Esophagus (tissue), 2 donors: ENCODE results near the gene EVI2A. TPM values are rescaled to one million over a fixed set of nuclear protein-coding genes. Genes with fewer than 3 reads are reported as not detected.
"Not testable (repeated sequence)": the region's sequence is repeated elsewhere in the genome, so short reads cannot be mapped to it uniquely, and the experiment has no call there.

Source experiments
- H3K27ac ChIP-seq, 2 donors: one replicate each; pipeline ENCODE4 v1.5.1; 2013; ENCODE audit warnings: low read depth in 2 of 2, mild to moderate bottlenecking in 2 of 2, inconsistent platforms in 1 of 2, low read length in 1 of 2, moderate library complexity in 1 of 2
- H3K27me3 ChIP-seq, 2 donors: one replicate each; pipeline ENCODE4 v1.6.1; 2013; ENCODE audit warnings: low read length in 2 of 2, control low read depth in 1 of 2, mild to moderate bottlenecking in 1 of 2; ENCODE audit not compliant: insufficient read depth in 2 of 2, control insufficient read depth in 1 of 2
- H3K36me3 ChIP-seq, 2 donors: one replicate each; pipeline ENCODE4 v1.6.1; 2013; ENCODE audit warnings: low read length in 1 of 2; ENCODE audit not compliant: control insufficient read depth in 2 of 2, insufficient read depth in 2 of 2
- H3K4me1 ChIP-seq, 2 donors: one replicate each; pipeline ENCODE4 v1.6.1; 2013; ENCODE audit warnings: low read length in 1 of 2; ENCODE audit not compliant: control insufficient read depth in 2 of 2, insufficient read depth in 2 of 2
- H3K4me3 ChIP-seq, 2 donors: one replicate each; pipeline ENCODE4 v1.5.1; 2013; ENCODE audit warnings: low read length in 2 of 2, mild to moderate bottlenecking in 2 of 2, low read depth in 1 of 2, moderate library complexity in 1 of 2
- H3K9me3 ChIP-seq, 2 donors: one replicate each; pipeline ENCODE4 v1.6.1; 2013; ENCODE audit warnings: mild to moderate bottlenecking in 2 of 2, low read depth in 1 of 2, low read length in 1 of 2, moderate library complexity in 1 of 2; ENCODE audit not compliant: control insufficient read depth in 2 of 2, insufficient read depth in 1 of 2
- WGBS, 2 donors: extraction: QIAGEN DNeasy Blood & Tissue Kit; methylation state at CpG; one replicate each; pipeline ENCODE4 v1.1.7; 2013; 5-methylcytosine and 5-hydroxymethylcytosine counted together
- polyA plus RNA-seq, 2 donors: library from polyadenylated mRNA; stranded (reverse); fragments of 200-250 nt; gene quantifications; one replicate each; pipeline ENCODE4 v1.2.3, GENCODE V29; 2013
- donor health status: healthy with polysubstance abuse.
- donor health status: Bipolar disorder and iron deficiency.

EVI2A gene, protein sequence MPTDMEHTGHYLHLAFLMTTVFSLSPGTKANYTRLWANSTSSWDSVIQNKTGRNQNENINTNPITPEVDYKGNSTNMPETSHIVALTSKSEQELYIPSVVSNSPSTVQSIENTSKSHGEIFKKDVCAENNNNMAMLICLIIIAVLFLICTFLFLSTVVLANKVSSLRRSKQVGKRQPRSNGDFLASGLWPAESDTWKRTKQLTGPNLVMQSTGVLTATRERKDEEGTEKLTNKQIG
- polyA plus RNA-seq, result 1 to 10 TPM; 1.7 to 2.6 TPM

DNA sequence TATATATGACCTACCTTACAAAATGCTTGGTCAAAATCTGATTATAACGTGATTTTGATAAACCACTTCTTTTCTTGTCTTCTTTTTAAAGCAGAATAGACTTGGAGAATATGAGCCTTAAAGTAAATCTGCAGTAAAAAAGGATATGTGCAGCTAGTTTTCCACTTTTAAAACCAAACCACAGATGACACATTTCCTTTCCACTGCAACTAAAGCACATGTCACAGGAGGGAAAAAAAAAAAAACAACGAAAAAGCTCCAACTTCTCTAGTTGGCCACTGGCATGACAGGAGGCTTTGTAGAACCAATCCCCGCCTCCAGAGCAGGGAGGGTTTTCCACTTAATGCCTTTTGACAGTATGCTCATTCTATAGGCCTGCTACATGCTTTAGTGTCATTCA is at the start of gene EVI2A:
EVI2A (minus strand) TSS at position 142 of the 400 bp plus-strand sequence. CDS start 2,609 bp downstream, outside the sequence.
- Histone ChIP-seq H3K4me3 (no peak within 1 kb of the TSS), H3K4me1 (no peaks in the 10 kb centered on the region), H3K27ac (no peak within 1 kb of the TSS), H3K36me3 (no peaks in the 10 kb centered on the region), H3K9me3 (no peaks in the 10 kb centered on the region), H3K27me3 (no peaks in the 10 kb centered on the region)
- WGBS, 2 donors, result 66 to 71% methylated on average over 3 of the region's 3 CpGs

DNA sequence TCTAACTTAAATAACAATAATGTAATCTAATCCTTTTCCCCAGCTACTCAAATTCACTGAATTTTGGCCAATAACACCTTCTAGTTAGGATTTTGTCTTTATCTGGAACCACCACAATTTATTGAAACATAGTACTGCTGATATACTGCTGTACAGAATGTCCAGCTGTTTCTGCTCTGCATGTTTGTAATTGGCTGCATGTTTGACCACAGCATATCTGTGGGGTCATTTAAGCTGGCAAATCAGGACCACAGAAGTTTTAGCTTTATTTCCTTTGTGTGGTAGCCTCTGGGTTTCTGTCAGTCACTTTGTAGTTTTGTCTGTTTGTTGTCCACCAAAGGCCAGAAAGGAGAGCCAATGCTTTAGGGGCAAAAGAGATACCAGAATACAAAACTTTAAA is 47.8 kb upstream of the EVI2A start:
- no peak overlapping the region for H3K4me3 ChIP-seq
- H3K4me1 ChIP-seq, result no peaks in the 10 kb centered on the region
- H3K27ac ChIP-seq, result no peak overlapping the region
- H3K27me3 ChIP-seq, result no peaks in the 10 kb centered on the region
- no peaks in the 10 kb centered on the region for H3K9me3 ChIP-seq
- peaks cover 2% of the 10 kb centered on the region in 2 donors for H3K36me3 ChIP-seq

DNA sequence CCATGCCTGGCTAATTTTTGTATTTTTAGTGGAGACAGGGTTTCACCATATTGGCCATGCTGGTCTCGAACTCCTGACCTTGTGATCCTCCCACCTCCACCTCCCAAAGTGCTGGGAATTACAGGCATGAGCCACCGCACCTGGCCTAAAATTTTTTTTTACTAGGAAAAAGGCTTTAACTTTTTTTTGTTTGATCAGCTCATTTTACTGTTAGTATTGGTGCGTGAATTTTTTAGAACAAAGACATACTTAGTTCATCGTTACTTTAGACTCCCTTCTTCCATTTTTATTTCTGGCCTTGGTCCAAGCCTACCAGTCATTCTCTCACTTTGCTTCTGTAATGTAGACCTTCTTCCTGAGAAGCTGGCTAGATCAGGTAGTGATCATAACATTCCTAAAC is 44.7 kb upstream of the EVI2A start:
- WGBS, 2 donors, result 97 to 98% methylated on average over 4 of the region's 4 CpGs
- Histone ChIP-seq H3K27me3 (no peaks in the 10 kb centered on the region), H3K9me3 (no peaks in the 10 kb centered on the region), H3K4me1 (no peaks in the 10 kb centered on the region), H3K27ac (no peak overlapping the region), H3K36me3 (peaks cover 2% of the 10 kb centered on the region in 2 donors), H3K4me3 (no peak overlapping the region)

DNA sequence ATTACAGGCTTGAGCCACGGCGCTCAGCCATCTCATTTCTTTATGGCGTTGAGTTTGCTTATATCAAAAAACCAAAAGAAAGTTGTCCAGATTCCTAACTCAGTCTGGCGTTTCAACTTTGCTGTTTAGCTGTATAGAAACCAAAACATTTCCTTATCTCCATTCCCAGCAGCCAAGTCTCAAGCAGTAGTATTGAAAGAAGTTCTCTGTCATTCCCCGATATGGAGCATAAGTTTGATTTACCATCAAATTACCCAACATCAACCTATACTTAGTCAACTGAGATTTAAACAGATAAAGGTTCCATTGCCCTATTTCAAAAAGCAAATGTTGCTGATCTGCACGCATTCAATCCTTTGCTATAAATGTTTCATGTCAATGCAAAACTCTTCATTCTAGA is 42.6 kb upstream of the EVI2A start:
- Histone ChIP-seq H3K27me3 (no peaks in the 10 kb centered on the region), H3K4me1 (no peaks in the 10 kb centered on the region), H3K4me3 (no peak overlapping the region), H3K27ac (no peak overlapping the region), H3K36me3 (peaks cover 2 to 4% of the 10 kb centered on the region in 2 donors), H3K9me3 (no peaks in the 10 kb centered on the region)
- WGBS, 2 donors, result 96 to 97% methylated on average over 6 of the region's 6 CpGs

DNA sequence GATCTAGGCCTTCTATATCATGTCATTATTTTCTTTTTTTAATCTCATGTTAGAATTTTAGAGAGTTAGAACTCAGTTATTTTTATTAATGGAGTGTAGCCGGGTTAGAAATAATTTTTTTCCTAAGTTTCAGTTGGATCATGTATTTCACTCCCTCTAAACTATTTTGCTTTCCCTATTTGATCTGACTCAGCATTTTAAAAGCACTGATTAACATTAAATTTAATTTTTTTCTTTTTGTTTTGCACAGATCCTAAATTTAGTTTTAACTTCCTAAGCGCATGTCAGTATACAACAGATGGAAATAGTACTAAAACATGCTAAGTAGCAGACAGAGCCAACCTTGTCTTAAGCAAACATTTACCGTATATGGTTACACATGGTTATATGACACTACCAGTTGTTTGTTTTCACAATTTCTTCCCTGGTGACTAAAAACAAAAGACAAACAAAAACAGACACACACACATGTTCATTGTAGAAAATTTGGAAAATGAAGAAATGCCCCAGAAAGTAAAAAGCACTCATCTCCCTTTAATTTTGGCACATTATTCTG is 36.5 kb upstream of the EVI2A start:
- WGBS, 2 donors, result 80 to 81% methylated on average over 3 of the region's 3 CpGs
- no peaks in the 10 kb centered on the region for H3K4me1 ChIP-seq
- H3K27ac ChIP-seq, result no peak overlapping the region
- peaks cover 0 to 2% of the 10 kb centered on the region in 2 donors for H3K36me3 ChIP-seq
- no peaks in the 10 kb centered on the region for H3K27me3 ChIP-seq
- H3K9me3 ChIP-seq, result no peaks in the 10 kb centered on the region
- H3K4me3 ChIP-seq, result no peak overlapping the region

DNA sequence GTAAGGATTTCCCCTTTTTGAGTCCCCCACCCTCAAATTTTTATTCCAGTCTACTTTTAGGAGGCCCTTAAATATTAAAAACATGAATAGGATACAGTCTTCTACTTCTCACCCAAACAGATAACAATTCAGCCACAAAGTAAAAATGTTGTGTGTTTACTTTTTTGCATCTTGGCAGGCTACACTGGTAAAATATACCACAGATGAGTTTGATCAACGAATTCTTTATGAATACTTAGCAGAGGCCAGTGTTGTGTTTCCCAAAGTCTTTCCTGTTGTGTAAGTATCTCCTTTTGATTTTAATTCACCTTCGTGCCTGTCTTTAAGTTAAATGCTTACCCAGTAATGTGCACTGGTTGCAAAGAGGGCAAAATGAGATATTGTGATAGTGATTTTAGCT is 35.7 kb upstream of the EVI2A start:
- Histone ChIP-seq H3K4me1 (no peaks in the 10 kb centered on the region), H3K36me3 (peaks cover 0 to 2% of the 10 kb centered on the region in 2 donors)
- WGBS, 2 donors, result 73 to 76% methylated on average over 2 of the region's 2 CpGs

DNA sequence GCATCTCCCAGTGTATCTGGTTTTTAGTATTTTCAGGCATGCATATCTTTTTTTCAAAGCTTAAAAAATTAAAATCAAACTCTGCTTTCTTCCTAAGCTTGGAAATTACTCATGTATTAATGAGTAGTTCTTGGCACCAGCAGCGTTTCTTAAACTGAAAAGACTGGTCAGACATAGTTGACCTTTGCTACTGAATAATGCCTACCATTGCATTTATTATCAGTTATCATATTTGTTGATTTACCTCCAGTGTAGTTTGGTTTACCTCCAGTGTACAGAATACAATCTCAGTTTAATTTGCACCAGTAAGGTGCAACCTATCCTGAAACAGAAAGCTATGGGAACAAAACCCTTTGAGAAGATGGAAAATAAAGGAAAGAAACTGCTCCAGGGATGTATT is 34.5 kb upstream of the EVI2A start:
- Histone ChIP-seq H3K36me3 (peaks cover 0 to 2% of the 10 kb centered on the region in 2 donors), H3K4me3 (no peak overlapping the region)
- WGBS, 2 donors, result 60 to 62% methylated on average over 1 of the region's 1 CpG

More for the DNA sequence above, 35.7 kb upstream of the EVI2A start:
- Histone ChIP-seq H3K27ac (no peak overlapping the region), H3K27me3 (no peaks in the 10 kb centered on the region), H3K9me3 (no peaks in the 10 kb centered on the region), H3K4me3 (no peak overlapping the region)

DNA sequence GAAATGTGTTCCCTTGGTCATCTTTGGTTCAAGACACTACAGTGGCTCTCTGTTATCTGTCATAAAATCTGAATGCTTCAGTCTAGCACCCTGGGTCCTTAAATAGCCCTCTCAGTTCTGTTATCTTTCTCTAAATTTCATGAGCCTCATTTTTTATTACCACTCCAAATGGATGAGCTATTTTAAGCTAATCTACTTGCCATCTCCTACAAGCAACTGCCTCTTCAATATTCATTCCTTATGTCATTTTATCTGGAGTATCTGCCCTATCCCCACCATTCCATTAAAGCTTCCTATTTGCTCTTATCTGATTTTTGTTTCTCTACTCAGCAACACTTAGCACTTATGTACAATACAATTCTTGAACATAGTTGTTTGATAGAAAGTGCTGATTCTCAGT is 28.0 kb upstream of the EVI2A start:
- Histone ChIP-seq H3K9me3 (no peaks in the 10 kb centered on the region), H3K27me3 (no peaks in the 10 kb centered on the region), H3K4me3 (no peak overlapping the region), H3K27ac (no peak overlapping the region), H3K4me1 (no peaks in the 10 kb centered on the region), H3K36me3 (no peaks in the 10 kb centered on the region)

More for the DNA sequence above, 34.5 kb upstream of the EVI2A start:
- Histone ChIP-seq H3K27ac (no peak overlapping the region), H3K27me3 (no peaks in the 10 kb centered on the region), H3K9me3 (no peaks in the 10 kb centered on the region), H3K4me1 (no peaks in the 10 kb centered on the region)

DNA sequence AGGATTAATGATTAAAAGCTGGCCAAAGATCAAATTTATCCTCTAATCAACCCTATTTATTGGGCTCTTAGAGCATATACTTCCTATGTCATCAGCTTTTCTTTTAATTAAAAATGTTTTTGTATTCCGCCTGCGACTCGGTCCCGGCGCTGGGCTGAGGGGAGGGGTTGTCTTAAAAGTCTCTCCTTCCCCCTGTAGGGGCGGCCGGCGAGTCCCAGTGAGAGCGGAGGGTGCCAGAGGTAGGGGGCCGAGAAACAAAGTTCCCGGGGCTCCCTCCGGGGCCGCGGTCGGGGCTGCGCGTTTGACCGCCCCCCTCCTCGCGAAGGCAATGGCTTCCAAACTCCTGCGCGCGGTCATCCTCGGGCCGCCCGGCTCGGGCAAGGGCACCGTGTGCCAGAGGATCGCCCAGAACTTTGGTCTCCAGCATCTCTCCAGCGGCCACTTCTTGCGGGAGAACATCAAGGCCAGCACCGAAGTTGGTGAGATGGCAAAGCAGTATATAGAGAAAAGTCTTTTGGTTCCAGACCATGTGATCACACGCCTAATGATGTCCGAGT is 23.8 kb upstream of the EVI2A start:
- H3K9me3 ChIP-seq, result not testable (repeated sequence)
- WGBS, 2 donors, result 88 to 96% methylated on average over 14 to 19 of the region's 34 CpGs

More for the DNA sequence above, 23.8 kb upstream of the EVI2A start:
- not testable (repeated sequence) for H3K27ac ChIP-seq, H3K36me3 ChIP-seq, H3K27me3 ChIP-seq, H3K4me1 ChIP-seq, H3K4me3 ChIP-seq
